CD4-positive, alpha-beta T cell treated with Interleukin-10 for 1 hour (primary cell): Measurements from ENCODE around the gene NNT.
A peak's percentile ranks its signal among the peaks of the same experiment; 100 is the strongest.
"Not testable (repeated sequence)": the region's sequence is repeated elsewhere in the genome, so short reads cannot be mapped to it uniquely, and the experiment has no call there.

Experiments used
- DNase-seq: peaks from one replicate; pipeline ENCODE4 v3.0.0-alpha.2; 2020

The NNT gene

GRCh38 chr5:43602461-43603343, at the start of gene NNT:
Gene NNT, plus strand, starts transcription at chr5:43603180. Its CDS starts 6,016 bp downstream, at chr5:43609196.
- DNase-seq: peak; percentile 76

GRCh38 chr5:43553381-43553780, 49.6 kb upstream of the NNT start:
- no peak for DNase-seq

- DNase-seq: no peak
Observed at GRCh38 chr5:43554497-43554896, 48.5 kb upstream of the NNT start.

GRCh38 chr5:43555895-43556606, 46.9 kb upstream of the NNT start:
- DNase-seq: peak; percentile 55

- DNase-seq: not testable (repeated sequence)
Observed at GRCh38 chr5:43556607-43556856, 46.4 kb upstream of the NNT start.

GRCh38 chr5:43556857-43557542, 46.0 kb upstream of the NNT start, which contains the start of gene PAIP1:
Gene PAIP1, minus strand, starts transcription at chr5:43557077. Its CDS starts 231 bp downstream, at chr5:43556846.
- peak; percentile 88 for DNase-seq

- no peak for DNase-seq
Observed at GRCh38 chr5:43560128-43560527, 42.9 kb upstream of the NNT start.

GRCh38 chr5:43561356-43561755, 41.6 kb upstream of the NNT start:
- no peak for DNase-seq

- no peak for DNase-seq
Observed at GRCh38 chr5:43563321-43563720, 39.7 kb upstream of the NNT start.

GRCh38 chr5:43564289-43564850, 38.6 kb upstream of the NNT start:
- no peak for DNase-seq

- DNase-seq: no peak
Observed at GRCh38 chr5:43565043-43565442, 37.9 kb upstream of the NNT start.

GRCh38 chr5:43567967-43568366, 35.0 kb upstream of the NNT start:
- no peak for DNase-seq

- DNase-seq: no peak
Observed at GRCh38 chr5:43569236-43569746, 33.7 kb upstream of the NNT start.

GRCh38 chr5:43570450-43571158, 32.4 kb upstream of the NNT start:
- no peak for DNase-seq

GRCh38 chr5:43571237-43571636, 31.7 kb upstream of the NNT start:
- no peak for DNase-seq

- DNase-seq: no peak
Observed at GRCh38 chr5:43572357-43572756, 30.6 kb upstream of the NNT start.

GRCh38 chr5:43573058-43573457, 29.9 kb upstream of the NNT start:
- no peak for DNase-seq

- DNase-seq: not testable (repeated sequence)
Observed at GRCh38 chr5:43580402-43581210, 22.4 kb upstream of the NNT start.

GRCh38 chr5:43581398-43581797, 21.6 kb upstream of the NNT start:
- DNase-seq: no peak

GRCh38 chr5:43582082-43583005, 20.6 kb upstream of the NNT start:
- DNase-seq: no peak
